HCT116 (cell line): ENCODE data around the gene KLF11. TPM values are rescaled to one million over a fixed set of nuclear protein-coding genes. Genes with fewer than 3 reads are reported as not detected.

Experiments
- ATAC-seq: fragments of 200-7000 bp; cut with Tn5 transposase; 2 replicates; pipeline ENCODE4 v1.9.1; 2020; ENCODE audit warnings: mild to moderate bottlenecking, moderate library complexity
- BruUV-seq: library from RNA; stranded (reverse); fragments of 400-500 nt; replicated peaks from 2 replicates; lab custom pipeline; 2021; lab: Mats Ljungman, UMichigan
- CTCF ChIA-PET: fragments of 300-600 bp; sonication (Branson Sonifier 250); formaldehyde crosslinking; loops from one replicate; lab custom pipeline; 2021; ENCODE audit warnings: antibody characterized with exemption; lab: Charles Lee
- POLR2A ChIA-PET: fragments of 300-600, 350-600 bp; sonication (Branson Sonifier 250); formaldehyde crosslinking; loops from one replicate; lab custom pipeline; 2021; ENCODE audit warnings: antibody characterized with exemption; lab: Charles Lee
- RAD21 ChIA-PET, 2 experiments: fragments of 300-600 bp; sonication (Branson Sonifier 250); formaldehyde crosslinking; loops; one replicate each; lab custom pipeline; 2023; ENCODE audit warnings: low total read pairs in 2 of 2; ENCODE audit not compliant: uncharacterized antibody in 2 of 2, unreplicated experiment in 2 of 2, low non-redundant PET in 1 of 2; lab: Charles Lee
- DNase-seq: peaks from one replicate; pipeline ENCODE4 v3.0.0-alpha.2; 2010; ENCODE audit warnings: low read depth, low spot score
- H2AFZ ChIP-seq: fragments of 200-600 bp; shearing (Covaris generic), sonication (generic); 2 replicates; pipeline ENCODE4 v1.6.1; 2017; ENCODE audit warnings: low read depth, mixed run types, mixed read lengths, antibody characterized with exemption, low read length; ENCODE audit not compliant: poor library complexity, severe bottlenecking
- H3K27ac ChIP-seq: 2 replicates; pipeline ENCODE4 v1.5.1; 2012; ENCODE audit warnings: low read depth, low read length
- H3K27me3 ChIP-seq: fragments of 200-600 bp; sonication (generic); 2 replicates; pipeline ENCODE4 v1.6.1; 2016; ENCODE audit warnings: mixed run types, low read length, mixed read lengths; ENCODE audit not compliant: insufficient read depth
- H3K36me3 ChIP-seq, 2 experiments: fragments of 200-500 bp in 1 of 2; fragments of 200-600 bp in 1 of 2; sonication (Bioruptor generic) in 1 of 2; sonication (generic) in 1 of 2; 2 replicates each; pipeline versions ENCODE4 v1.5.1 to v1.6.1; 2014 to 2016; ENCODE audit warnings: low read length in 2 of 2, inconsistent platforms in 1 of 2, mixed read lengths in 1 of 2, mixed run types in 1 of 2; ENCODE audit not compliant: insufficient read depth in 2 of 2, control insufficient read depth in 1 of 2
- H3K4me1 ChIP-seq, 2 experiments: fragments of 200-600 bp in 1 of 2; sonication (generic) in 1 of 2; 2 replicates each; pipeline versions ENCODE4 v1.5.1 to v1.6.1; 2012 to 2017; ENCODE audit warnings: low read length in 2 of 2, inconsistent platforms in 1 of 2, mild to moderate bottlenecking in 1 of 2, mixed read lengths in 1 of 2, mixed run types in 1 of 2, moderate library complexity in 1 of 2; ENCODE audit not compliant: insufficient read depth in 2 of 2, control insufficient read depth in 1 of 2
- H3K4me2 ChIP-seq: fragments of 200-600 bp; sonication (generic); 2 replicates; pipeline ENCODE4 v1.6.1; 2017; ENCODE audit warnings: mixed run types, low read length, mixed read lengths
- H3K4me3 ChIP-seq, 2 experiments: fragments of 200-600 bp in 1 of 2; sonication (generic) in 1 of 2; replicated peaks in 1 of 2; 2 replicates each; pipeline ENCODE4 v1.5.1; 2011 to 2016; ENCODE audit warnings: low read length in 2 of 2, control low read depth in 1 of 2, low read depth in 1 of 2, mild to moderate bottlenecking in 1 of 2, mixed read lengths in 1 of 2, mixed run types in 1 of 2
- H3K79me2 ChIP-seq: fragments of 200-600 bp; sonication (generic); 2 replicates; pipeline ENCODE4 v1.6.1; 2017; ENCODE audit warnings: mild to moderate bottlenecking, mixed run types, low read length, moderate library complexity, mixed read lengths; ENCODE audit not compliant: insufficient read depth
- H3K9ac ChIP-seq: fragments of 200-600 bp; sonication (generic); 2 replicates; pipeline ENCODE4 v1.6.1; 2016; ENCODE audit warnings: low read length, mixed read lengths
- H3K9me2 ChIP-seq: fragments of 200-600 bp; sonication (generic), shearing (Covaris generic); 2 replicates; pipeline ENCODE4 v1.6.1; 2017; ENCODE audit warnings: mixed run types, mild to moderate bottlenecking, moderate library complexity; ENCODE audit not compliant: insufficient read depth
- H3K9me3 ChIP-seq, 2 experiments: fragments of 200-500 bp in 1 of 2; fragments of 200-600 bp in 1 of 2; sonication (Bioruptor generic) in 1 of 2; sonication (generic) in 1 of 2; 2 replicates each; pipeline ENCODE4 v1.6.1; 2014 to 2017; ENCODE audit warnings: low read length in 2 of 2, mixed read lengths in 2 of 2, inconsistent platforms in 1 of 2, low read depth in 1 of 2, mild to moderate bottlenecking in 1 of 2, mixed run types in 1 of 2, moderate library complexity in 1 of 2; ENCODE audit not compliant: control insufficient read depth in 1 of 2, insufficient read depth in 1 of 2
- H4K20me1 ChIP-seq: fragments of 200-600 bp; sonication (generic), shearing (Covaris generic); 2 replicates; pipeline ENCODE4 v1.6.1; 2017; ENCODE audit warnings: mixed run types, mild to moderate bottlenecking, moderate library complexity; ENCODE audit not compliant: insufficient read depth
- CBX3 ChIP-seq: IDR thresholded peaks from 2 replicates; pipeline ENCODE4 v1.6.1; 2012; ENCODE audit warnings: low read depth
- CTCF ChIP-seq, 3 experiments: fragments of 200-600 bp in 1 of 3; sonication (generic) in 1 of 3; IDR thresholded peaks in 2 of 3; conservative IDR thresholded peaks in 1 of 3; 2 replicates each; pipeline ENCODE4 v1.5.1; 2012 to 2017; ENCODE audit warnings: low read depth in 2 of 3, low read length in 2 of 3, antibody characterized with exemption in 1 of 3, borderline replicate concordance in 1 of 3, control low read depth in 1 of 3, mild to moderate bottlenecking in 1 of 3, mixed read lengths in 1 of 3, mixed run types in 1 of 3, moderate library complexity in 1 of 3; ENCODE audit not compliant: insufficient read depth in 1 of 3
- EZH2phosphoT487 ChIP-seq: fragments of 200-600 bp; IDR thresholded peaks from 2 replicates; pipeline ENCODE4 v1.6.1; 2018; ENCODE audit warnings: antibody characterized with exemption, borderline replicate concordance
- MAX ChIP-seq: IDR thresholded peaks from 2 replicates; pipeline ENCODE4 v1.6.1; 2012
- POLR2A ChIP-seq: IDR thresholded peaks from 2 replicates; pipeline ENCODE4 v1.7.0; 2011; ENCODE audit warnings: borderline replicate concordance; ENCODE audit not compliant: insufficient read depth, insufficient read length; ENCODE audit errors: extremely low read depth
- POLR2AphosphoS5 ChIP-seq: IDR thresholded peaks from 2 replicates; pipeline ENCODE4 v1.6.1; 2011; ENCODE audit warnings: mild to moderate bottlenecking, low read depth, low read length, moderate library complexity
- RAD21 ChIP-seq: IDR thresholded peaks from 2 replicates; pipeline ENCODE4 v1.6.1; 2012; ENCODE audit warnings: low read depth, mild to moderate bottlenecking
- SIN3A ChIP-seq: IDR thresholded peaks from 2 replicates; pipeline ENCODE4 v1.6.1; 2012; ENCODE audit warnings: low read depth
- YY1 ChIP-seq: IDR thresholded peaks from 2 replicates; pipeline ENCODE4 v1.6.1; 2011; ENCODE audit warnings: low read length, low read depth, moderate library complexity, mild to moderate bottlenecking; ENCODE audit not compliant: insufficient replicate concordance; ENCODE audit errors: extremely low read depth
- ZBTB33 ChIP-seq: IDR thresholded peaks from 2 replicates; pipeline ENCODE4 v1.6.1; 2011; ENCODE audit warnings: mild to moderate bottlenecking, low read length, moderate library complexity; ENCODE audit not compliant: insufficient replicate concordance; ENCODE audit errors: extremely low read depth
- ZFX ChIP-seq: fragments of 450-650 bp; IDR thresholded peaks from 2 replicates; pipeline ENCODE4 v1.6.1; 2017
- ZNF274 ChIP-seq: fragments of 200-500 bp; sonication (Bioruptor generic); IDR thresholded peaks from 2 replicates; pipeline ENCODE4 v1.6.1; 2014; ENCODE audit warnings: mild to moderate bottlenecking, low read depth, low read length, inconsistent platforms
- intact Hi-C: fragments of 100-400 bp; cut with micrococcal nuclease; formaldehyde crosslinking; loops from 2 replicates; pipeline ENCODE4 v1.10.0; 2022
- total RNA-seq: library from RNA; stranded (reverse); gene quantifications from one replicate; pipeline ENCODE4 v1.2.1, GENCODE V29; 2021; ENCODE audit not compliant: unreplicated experiment

KLF11 gene
- total RNA-seq, 1 experiment from 2014 or later, result 9.0 TPM

- no peak for TF ChIP-seq ZNF274
- TF ChIP-seq POLR2AphosphoS5, result no peak
- TF ChIP-seq CBX3, result no peak
- no peak for TF ChIP-seq EZH2phosphoT487
- no peak for TF ChIP-seq ZFX
- no peak for TF ChIP-seq POLR2A
- no peak for TF ChIP-seq MAX
- no peak for TF ChIP-seq SIN3A
- no peak for TF ChIP-seq RAD21
- TF ChIP-seq ZBTB33, result no peak
- no peak for TF ChIP-seq YY1
- TF ChIP-seq CTCF (IDR thresholded peaks at IDR 0.05 in 2 of 3, conservative IDR thresholded peaks at IDR 0.05 in 1 of 3; ENCODE audit: borderline replicate concordance in 1 of 3, insufficient read depth in 1 of 3, low read depth in 2 of 3, low read length in 2 of 3), result no peak
- BruUV-seq, result no TSS peak
- H3K4me3 ChIP-seq, result no peak overlapping the region
These were observed 30.4 kb downstream of the KLF11 start for GRCh38 chr2:10073706-10074105.

More at GRCh38 chr2:10073706-10074105, 30.4 kb downstream of the KLF11 start:
- no peak for ATAC-seq
- ChIA-PET RAD21 (interaction anchor here (0.7 to 2.6 kb wide), 6 partner anchors 21 to 362 kb away, joined by 3 to 18 read pairs (median 6); no protein-coding TSS in a partner anchor), CTCF (interaction anchor here (0.9 to 5.3 kb wide), 11 partner anchors 9 to 365 kb away, joined by 3 to 91 read pairs (median 7); no protein-coding TSS in a partner anchor), POLR2A (no interaction called here)
- Histone ChIP-seq H3K27ac (no peak overlapping the region), H4K20me1 (no peaks in the 10 kb centered on the region), H3K9ac (no peak overlapping the region), H3K9me3 (no peaks in the 10 kb centered on the region), H3K79me2 (no peaks in the 10 kb centered on the region), H3K36me3 (no peaks in the 10 kb centered on the region), H3K4me1 (peaks cover under 1 to 9% of the 10 kb centered on the region in 2 experiments; a peak in 3 of 4 replicates), H2AFZ (no peak overlapping the region), H3K27me3 (no peaks in the 10 kb centered on the region), H3K9me2 (no peaks in the 10 kb centered on the region), H3K4me2 (no peak overlapping the region)
- intact Hi-C loops, result loop anchor here (5.0 kb wide), 1 partner anchor 594 kb away; no protein-coding TSS in a partner anchor
- DNase-seq, result no peak
